Measurements from ENCODE around the gene ELP5.

ELP5 gene

GRCh38 chr17:7262935-7263800 is 11.2 kb downstream of the ELP5 start (continued):
- TF ChIP-seq PRDM4 (tag by site-specific recombination; IDR thresholded peaks at IDR 0.05) (0 out of 2 replicates have a peak, but pooled peaks have one; percentile 24), ZNF211 (tag by site-specific recombination; IDR thresholded peaks at IDR 0.05; ENCODE audit: low read depth) (no peak), ZNF138 (tag by site-specific recombination; IDR thresholded peaks at IDR 0.05; ENCODE audit: borderline replicate concordance) (no peak), ZBTB26 (tag by site-specific recombination; optimal IDR thresholded peaks at IDR 0.05) (peak; percentile 17), SCRT2 (tag by site-specific recombination; IDR thresholded peaks at IDR 0.05) (no peak), BCL11A (tag by site-specific recombination; IDR thresholded peaks at IDR 0.05; ENCODE audit: low read depth) (no peak), ZNF610 (tag by site-specific recombination; IDR thresholded peaks at IDR 0.05; ENCODE audit: borderline replicate concordance) (no peak), ZBTB20 (tag by site-specific recombination; IDR thresholded peaks at IDR 0.05) (peak; percentile 48; the same call in 1 of the 2 replicates), TSHZ1 (tag by site-specific recombination; IDR thresholded peaks at IDR 0.05; ENCODE audit: borderline replicate concordance) (0 out of 2 replicates have a peak, but pooled peaks have one; percentile 30), AEBP2 (tag by site-specific recombination; IDR thresholded peaks at IDR 0.05; ENCODE audit: borderline replicate concordance) (no peak), ZNF548 (tag by site-specific recombination; IDR thresholded peaks at IDR 0.05) (no peak), SP2 (tag by site-specific recombination; IDR thresholded peaks at IDR 0.05) (peak; percentile 45), ZNF513 (tag by site-specific recombination; IDR thresholded peaks at IDR 0.05) (no peak), ZNF707 (tag by site-specific recombination; IDR thresholded peaks at IDR 0.05) (0 out of 2 replicates have a peak, but pooled peaks have one; percentile 30), ZNF549 (tag by site-specific recombination; IDR thresholded peaks at IDR 0.05) (no peak), ZFHX2 (tag by site-specific recombination; conservative IDR thresholded peaks at IDR 0.05) (no peak), ZNF521 (tag by site-specific recombination; IDR thresholded peaks at IDR 0.05) (no peak), ZNF335 (tag by site-specific recombination; conservative IDR thresholded peaks at IDR 0.05) (no peak), ZNF366 (tag by site-specific recombination; conservative IDR thresholded peaks at IDR 0.05) (peak; percentile 96), PRDM10 (tag by site-specific recombination; IDR thresholded peaks at IDR 0.05) (peak; percentile 88), MZF1 (tag by site-specific recombination; IDR thresholded peaks at IDR 0.05; ENCODE audit: borderline replicate concordance) (no peak), ZIC2 (tag by site-specific recombination; IDR thresholded peaks at IDR 0.05) (no peak)
